CD14-positive monocyte (primary cell): Measurements from ENCODE around the gene RTBDN. TPM values are rescaled to one million over a fixed set of nuclear protein-coding genes. Genes with fewer than 3 reads are reported as not detected.

ENCODE experiments used
- DNase-seq, 3 donors: peaks; one replicate each; pipeline ENCODE4 v3.0.0-alpha.2; 2011 to 2022
- H2AFZ ChIP-seq: 2 replicates; pipeline ENCODE4 v1.6.0; 2012; ENCODE audit warnings: mild to moderate bottlenecking, low read depth, low read length, inconsistent platforms; ENCODE audit not compliant: insufficient read depth, poor library complexity, severe bottlenecking
- H3K27ac ChIP-seq, 2 donors: 1 replicate in 1 of 2; 2 replicates in 1 of 2; pipeline ENCODE4 v1.5.1; 2012 to 2013; ENCODE audit warnings: low read length in 2 of 2, control low read depth in 1 of 2, inconsistent platforms in 1 of 2, low read depth in 1 of 2, mild to moderate bottlenecking in 1 of 2
- H3K27me3 ChIP-seq, 2 donors: one replicate each; pipeline versions ENCODE4 v1.6.0 to v1.6.1; 2011 to 2013; ENCODE audit warnings: low read length in 2 of 2; ENCODE audit not compliant: control insufficient read depth in 2 of 2, insufficient read depth in 2 of 2
- H3K36me3 ChIP-seq, 2 donors: replicated peaks in 1 of 2; 1 replicate in 1 of 2; 2 replicates in 1 of 2; pipeline versions ENCODE4 v1.5.1 to v1.6.1; 2012 to 2013; ENCODE audit warnings: low read length in 2 of 2, control low read depth in 1 of 2, inconsistent platforms in 1 of 2, mild to moderate bottlenecking in 1 of 2; ENCODE audit not compliant: insufficient read depth in 2 of 2, control insufficient read depth in 1 of 2
- H3K4me1 ChIP-seq, 2 donors: 1 replicate in 1 of 2; 2 replicates in 1 of 2; pipeline versions ENCODE4 v1.5.1 to v1.6.1; 2012 to 2013; ENCODE audit warnings: low read length in 2 of 2, control low read depth in 1 of 2, inconsistent platforms in 1 of 2, mild to moderate bottlenecking in 1 of 2, moderate library complexity in 1 of 2; ENCODE audit not compliant: insufficient read depth in 2 of 2, control insufficient read depth in 1 of 2
- H3K4me2 ChIP-seq: replicated peaks from 2 replicates; pipeline ENCODE3; 2012; ENCODE audit warnings: low read length, moderate library complexity, mild to moderate bottlenecking; ENCODE audit not compliant: poor library complexity, severe bottlenecking; ENCODE audit errors: extremely low read depth
- H3K4me3 ChIP-seq, 3 experiments: fragments of 200-600 bp in 1 of 3; sonication (generic) in 1 of 3; replicated peaks in 1 of 3; 1 replicate in 2 of 3; 2 replicates in 1 of 3; pipeline ENCODE4 v1.5.1; 2011 to 2013; ENCODE audit warnings: low read length in 3 of 3, mild to moderate bottlenecking in 3 of 3, control low read depth in 2 of 3, low read depth in 2 of 3, inconsistent platforms in 1 of 3, moderate library complexity in 1 of 3
- H3K79me2 ChIP-seq: 2 replicates; pipeline ENCODE4 v1.6.0; 2012; ENCODE audit warnings: mild to moderate bottlenecking, control low read depth, inconsistent platforms, low read length, moderate library complexity; ENCODE audit not compliant: insufficient read depth
- H3K9ac ChIP-seq: 2 replicates; pipeline ENCODE4 v1.6.0; 2017; ENCODE audit warnings: low read length, mild to moderate bottlenecking; ENCODE audit not compliant: insufficient read depth, poor library complexity, severe bottlenecking
- H3K9me3 ChIP-seq, 2 donors: replicated peaks in 1 of 2; 1 replicate in 1 of 2; 2 replicates in 1 of 2; pipeline versions ENCODE4 v1.5.1 to v1.6.1; 2012 to 2013; ENCODE audit warnings: low read length in 2 of 2, control low read depth in 1 of 2; ENCODE audit not compliant: control insufficient read depth in 1 of 2, insufficient read depth in 1 of 2
- H4K20me1 ChIP-seq: 2 replicates; pipeline ENCODE4 v1.6.0; 2012; ENCODE audit warnings: mild to moderate bottlenecking, low read length, control low read depth, moderate library complexity; ENCODE audit not compliant: insufficient read depth
- H3K27ac Mint-ChIP-seq, 7 donors: one replicate each; pipeline ENCODE4 v1.8.0; 2020; ENCODE audit warnings: mild to moderate bottlenecking in 7 of 7, mixed read lengths in 7 of 7, moderate library complexity in 6 of 7, inconsistent platforms in 2 of 7
- H3K27me3 Mint-ChIP-seq, 3 donors: one replicate each; pipeline ENCODE4 v1.8.0; 2021 to 2022; ENCODE audit warnings: low read depth in 3 of 3, mild to moderate bottlenecking in 3 of 3, mixed read lengths in 3 of 3, moderate library complexity in 3 of 3, inconsistent platforms in 1 of 3
- H3K36me3 Mint-ChIP-seq, 2 donors: one replicate each; pipeline ENCODE4 v1.8.0; 2020; ENCODE audit warnings: mixed read lengths in 2 of 2, inconsistent platforms in 1 of 2, mild to moderate bottlenecking in 1 of 2
- H3K4me1 Mint-ChIP-seq: one replicate; pipeline ENCODE4 v1.8.0; 2020; ENCODE audit warnings: mild to moderate bottlenecking, mixed read lengths
- H3K4me3 Mint-ChIP-seq, 2 donors: one replicate each; pipeline ENCODE4 v1.8.0; 2020; ENCODE audit warnings: mild to moderate bottlenecking in 2 of 2, mixed read lengths in 2 of 2, moderate library complexity in 1 of 2
- H3K9me3 Mint-ChIP-seq, 7 donors: one replicate each; pipeline ENCODE4 v1.8.0; 2020 to 2022; ENCODE audit warnings: mixed read lengths in 7 of 7, mild to moderate bottlenecking in 6 of 7, moderate library complexity in 6 of 7, inconsistent platforms in 2 of 7
- CTCF ChIP-seq: fragments of 200-600 bp; IDR thresholded peaks from one replicate; pipeline ENCODE4 v1.8.0; 2022; ENCODE audit warnings: antibody characterized with exemption, mild to moderate bottlenecking
- WGBS: methylation state at CpG from one replicate; pipeline ENCODE4 v1.1.5; 2013; ENCODE audit warnings: missing lambda C conversion rate; ENCODE audit not compliant: insufficient coverage; 5-methylcytosine and 5-hydroxymethylcytosine counted together
- intact Hi-C, 2 donors: fragments of 100-400 bp; cut with micrococcal nuclease; formaldehyde crosslinking; loops; one replicate each; pipeline versions ENCODE4 v1.15.0 to v1.15.1; 2023
- polyA plus RNA-seq, 3 donors: library from polyadenylated mRNA; depleted of rRNA in 1 of 3; unstranded in 2 of 3; stranded (reverse) in 1 of 3; fragments of 300-500 nt in 2 of 3; fragments of >200 nt in 1 of 3; fragmentation: Illumina TruSeq in 2 of 3; gene quantifications; 1 replicate in 2 of 3; 2 replicates in 1 of 3; pipeline ENCODE4 v1.2.3, GENCODE V29; 2012 to 2021

The RTBDN gene
- polyA plus RNA-seq, 3 donors, result not detected

GRCh38 chr19:12786952-12787351 lies 47.4 kb downstream of the RTBDN start:
- Histone ChIP-seq H3K4me1 (peaks cover 76 to 80% of the 10 kb centered on the region in 2 donors), H3K9ac (peak overlapping the region; percentile 94), H3K27ac (peak overlapping the region; percentile 95 to 100), H4K20me1 (peaks cover 6% of the 10 kb centered on the region), H3K79me2 (peaks cover 50% of the 10 kb centered on the region), H3K36me3 (no peaks in the 10 kb centered on the region), H3K9me3 (no peaks in the 10 kb centered on the region), H3K4me2 (peak overlapping the region; percentile 76), H3K27me3 (no peaks in the 10 kb centered on the region), H3K4me3 (peak overlapping the region in 2 of 3 experiments; percentile 23 to 100), H2AFZ (no peak overlapping the region)
- peak overlapping the region in 1 of 7 donors; percentile 100 for H3K27ac Mint-ChIP-seq
- 100% methylated on average over 1 of the region's 3 CpGs for WGBS
- DNase-seq, result peak in 1 of 3 donors; percentile 31
- intact Hi-C loops, result loop anchor here (10.0 kb wide), 1 partner anchor 1058 kb away; no protein-coding TSS in a partner anchor
- TF ChIP-seq CTCF, result no peak
- H3K4me3 Mint-ChIP-seq, result peak overlapping the region; percentile 55 to 65
- peaks cover 0 to 1% (median 0%) of the 10 kb centered on the region in 3 donors for H3K27me3 Mint-ChIP-seq
- H3K36me3 Mint-ChIP-seq, result peaks cover 0 to 2% of the 10 kb centered on the region in 2 donors
- H3K9me3 Mint-ChIP-seq, result peaks cover 0 to 5% (median 0%) of the 10 kb centered on the region in 7 donors
- peaks cover 31% of the 10 kb centered on the region for H3K4me1 Mint-ChIP-seq

GRCh38 chr19:12786141-12786870 lies 48.1 kb downstream of the RTBDN start:
- Mint-ChIP-seq H3K9me3 (peaks cover 0 to 3% (median 0%) of the 10 kb centered on the region in 7 donors), H3K4me1 (peaks cover 37% of the 10 kb centered on the region), H3K4me3 (peak overlapping the region; percentile 55 to 65), H3K27me3 (peaks cover 0 to 4% (median 1%) of the 10 kb centered on the region in 3 donors), H3K27ac (peak overlapping the region in 1 of 7 donors; percentile 100), H3K36me3 (peaks cover 0 to 2% of the 10 kb centered on the region in 2 donors)
- Histone ChIP-seq H2AFZ (no peak overlapping the region), H3K27ac (peak overlapping the region; percentile 95 to 100), H4K20me1 (no peaks in the 10 kb centered on the region), H3K36me3 (no peaks in the 10 kb centered on the region), H3K4me2 (peak overlapping the region; percentile 76), H3K9me3 (no peaks in the 10 kb centered on the region), H3K4me3 (peak overlapping the region; percentile 29 to 100 (median 31)), H3K9ac (peak overlapping the region; percentile 94), H3K27me3 (no peaks in the 10 kb centered on the region), H3K79me2 (peaks cover 44% of the 10 kb centered on the region), H3K4me1 (peaks cover 83 to 86% of the 10 kb centered on the region in 2 donors)
- peak; percentile 98 to 99 (median 98) for DNase-seq
- WGBS, result under 1% methylated on average over 13 of the region's 18 CpGs
- no peak for TF ChIP-seq CTCF
- intact Hi-C loops, result loop anchor here (10.0 kb wide), 1 partner anchor 1058 kb away; no protein-coding TSS in a partner anchor
